RWPE2 (cell line): Measurements from ENCODE around the gene OAS3.

Experiments used
- ATAC-seq: fragments of 200-7000 bp; cut with Tn5 transposase; 3 replicates; pipeline ENCODE4 v1.9.1; 2021; ENCODE audit warnings: low read depth
- DNase-seq: peaks from one replicate; pipeline ENCODE4 v3.0.0-alpha.2; 2020; ENCODE audit warnings: low spot score
- H3K27ac ChIP-seq: fragments of 450-650 bp; 2 replicates; pipeline ENCODE4 v1.5.1; 2017; ENCODE audit warnings: mild to moderate bottlenecking; ENCODE audit not compliant: poor library complexity, severe bottlenecking
- H3K27me3 ChIP-seq: fragments of 250-450 bp; sonication (Bioruptor Pico); 2 replicates; pipeline ENCODE4 v1.5.1; 2021; ENCODE audit warnings: mild to moderate bottlenecking, moderate library complexity; ENCODE audit not compliant: insufficient read depth, poor library complexity, severe bottlenecking
- H3K36me3 ChIP-seq: fragments of 250-450 bp; sonication (Bioruptor Pico); 2 replicates; pipeline ENCODE4 v1.5.1; 2020; ENCODE audit warnings: low read depth, mild to moderate bottlenecking, moderate library complexity
- H3K4me1 ChIP-seq: fragments of 250-450 bp; sonication (Bioruptor Pico); 2 replicates; pipeline ENCODE4 v1.5.1; 2021; ENCODE audit warnings: mild to moderate bottlenecking, moderate library complexity; ENCODE audit not compliant: insufficient read depth, poor library complexity, severe bottlenecking
- H3K4me3 ChIP-seq: fragments of 250-450 bp; sonication (Bioruptor Pico); 2 replicates; pipeline ENCODE4 v1.5.1; 2021; ENCODE audit warnings: mild to moderate bottlenecking, moderate library complexity; ENCODE audit not compliant: severe bottlenecking
- H3K9me3 ChIP-seq: fragments of 250-450 bp; sonication (Bioruptor Pico); 2 replicates; pipeline ENCODE4 v1.5.1; 2021; ENCODE audit warnings: mild to moderate bottlenecking, moderate library complexity; ENCODE audit not compliant: severe bottlenecking
- CTCF ChIP-seq: fragments of 450-650 bp; IDR thresholded peaks from one replicate; pipeline ENCODE4 v1.5.1; 2017; ENCODE audit warnings: mild to moderate bottlenecking, moderate library complexity; ENCODE audit not compliant: poor library complexity, severe bottlenecking

The OAS3 gene

GRCh38 chr12:112963227-112963861 lies 25.1 kb downstream of the OAS3 start:
- TF ChIP-seq CTCF: no peak
- H3K36me3 ChIP-seq: peaks cover 28% of the 10 kb centered on the region
- no peak for ATAC-seq
- H3K4me3 ChIP-seq: no peak overlapping the region
- H3K4me1 ChIP-seq: no peaks in the 10 kb centered on the region
- no peak overlapping the region for H3K27ac ChIP-seq
- no peak for DNase-seq
- no peaks in the 10 kb centered on the region for H3K27me3 ChIP-seq
- H3K9me3 ChIP-seq: peaks cover 4% of the 10 kb centered on the region

GRCh38 chr12:112964067-112964670 lies 25.9 kb downstream of the OAS3 start:
- DNase-seq (no peak), ATAC-seq (no peak)
- no peaks in the 10 kb centered on the region for H3K27me3 ChIP-seq
- H3K9me3 ChIP-seq: peaks cover 4% of the 10 kb centered on the region
- TF ChIP-seq CTCF: no peak
- no peaks in the 10 kb centered on the region for H3K4me1 ChIP-seq
- no peak overlapping the region for H3K27ac ChIP-seq
- peaks cover 28% of the 10 kb centered on the region for H3K36me3 ChIP-seq
- H3K4me3 ChIP-seq: no peak overlapping the region

GRCh38 chr12:112964915-112965314 lies 26.6 kb downstream of the OAS3 start:
- no peaks in the 10 kb centered on the region for H3K4me1 ChIP-seq
- no peak overlapping the region for H3K27ac ChIP-seq
- no peak for ATAC-seq
- no peak for DNase-seq
- H3K4me3 ChIP-seq: no peak overlapping the region
- no peak for TF ChIP-seq CTCF
- H3K9me3 ChIP-seq: no peaks in the 10 kb centered on the region
- peaks cover 24% of the 10 kb centered on the region for H3K36me3 ChIP-seq
- no peaks in the 10 kb centered on the region for H3K27me3 ChIP-seq

- no peak overlapping the region for H3K4me3 ChIP-seq
- DNase-seq (no peak), ATAC-seq (no peak)
- no peaks in the 10 kb centered on the region for H3K9me3 ChIP-seq
- peaks cover 24% of the 10 kb centered on the region for H3K36me3 ChIP-seq
- H3K27ac ChIP-seq: no peak overlapping the region
- H3K4me1 ChIP-seq: no peaks in the 10 kb centered on the region
- no peaks in the 10 kb centered on the region for H3K27me3 ChIP-seq
- no peak for TF ChIP-seq CTCF
These were observed 27.4 kb downstream of the OAS3 start for GRCh38 chr12:112965643-112966042.

GRCh38 chr12:112967306-112967705 lies 29.0 kb downstream of the OAS3 start:
- DNase-seq (no peak), ATAC-seq (no peak)
- H3K27me3 ChIP-seq: no peaks in the 10 kb centered on the region
- H3K4me1 ChIP-seq: no peaks in the 10 kb centered on the region
- no peaks in the 10 kb centered on the region for H3K9me3 ChIP-seq
- H3K36me3 ChIP-seq: peaks cover 12% of the 10 kb centered on the region
- no peak overlapping the region for H3K27ac ChIP-seq
- no peak for TF ChIP-seq CTCF
- no peak overlapping the region for H3K4me3 ChIP-seq
